ENCODE data around the gene EYA2.

Gene EYA2

GRCh38 chr20:47067776-47068175 lies 173.1 kb downstream of the EYA2 start:
- ATAC-seq: no peak
- TF ChIP-seq PATZ1 (CRISPR knock-in tag; IDR thresholded peaks at IDR 0.05; ENCODE audit: borderline replicate concordance): no peak

- ATAC-seq: no peak
- TF ChIP-seq SNAI2 (CRISPR knock-in tag; IDR thresholded peaks at IDR 0.05): no peak
- TF ChIP-seq TOX (CRISPR knock-in tag; IDR thresholded peaks at IDR 0.05; ENCODE audit: borderline replicate concordance): no peak
- no peak for TF ChIP-seq ZFP3 (CRISPR knock-in tag; IDR thresholded peaks at IDR 0.05)
- TF ChIP-seq ISL1 (CRISPR knock-in tag; IDR thresholded peaks at IDR 0.05): no peak
- no peak for TF ChIP-seq PATZ1 (CRISPR knock-in tag; IDR thresholded peaks at IDR 0.05; ENCODE audit: borderline replicate concordance)
- TF ChIP-seq ZNF8 (CRISPR knock-in tag; IDR thresholded peaks at IDR 0.05): no peak
- TF ChIP-seq PPARA (CRISPR knock-in tag; IDR thresholded peaks at IDR 0.05; ENCODE audit: borderline replicate concordance): no peak
- TF ChIP-seq POU6F1 (CRISPR knock-in tag; IDR thresholded peaks at IDR 0.05; ENCODE audit: borderline replicate concordance, low read depth): no peak
- TF ChIP-seq ARNTL (CRISPR knock-in tag; IDR thresholded peaks at IDR 0.05; ENCODE audit: borderline replicate concordance, low read depth): no peak
- no peak for TF ChIP-seq TSHZ2 (CRISPR knock-in tag; IDR thresholded peaks at IDR 0.05)
- TF ChIP-seq ESRRG (CRISPR knock-in tag; IDR thresholded peaks at IDR 0.05): no peak
- TF ChIP-seq CREB5 (CRISPR knock-in tag; IDR thresholded peaks at IDR 0.05; ENCODE audit: low read depth): no peak
- no peak for TF ChIP-seq CSRNP3 (CRISPR knock-in tag; IDR thresholded peaks at IDR 0.05)
- TF ChIP-seq ZNF70 (CRISPR knock-in tag; IDR thresholded peaks at IDR 0.05): no peak
- TF ChIP-seq ZC3H10 (CRISPR knock-in tag; IDR thresholded peaks at IDR 0.05): no peak
- TF ChIP-seq TCF4 (CRISPR knock-in tag; IDR thresholded peaks at IDR 0.05; ENCODE audit: borderline replicate concordance): no peak
- no peak for TF ChIP-seq BACH2 (CRISPR knock-in tag; IDR thresholded peaks at IDR 0.05; ENCODE audit: borderline replicate concordance)
- no peak for TF ChIP-seq OSR1 (CRISPR knock-in tag; IDR thresholded peaks at IDR 0.05)
Observed at GRCh38 chr20:47070176-47070575, 175.5 kb downstream of the EYA2 start.

GRCh38 chr20:47071646-47072185 lies 177.1 kb downstream of the EYA2 start:
- ATAC-seq: no peak
- TF ChIP-seq RARB (CRISPR knock-in tag; IDR thresholded peaks at IDR 0.05) (no peak), CREB5 (CRISPR knock-in tag; IDR thresholded peaks at IDR 0.05; ENCODE audit: low read depth) (no peak), TSHZ2 (CRISPR knock-in tag; IDR thresholded peaks at IDR 0.05) (no peak), ZNF70 (CRISPR knock-in tag; IDR thresholded peaks at IDR 0.05) (no peak), ZC3H10 (CRISPR knock-in tag; IDR thresholded peaks at IDR 0.05) (no peak), ZFP3 (CRISPR knock-in tag; IDR thresholded peaks at IDR 0.05) (no peak), PPARA (CRISPR knock-in tag; IDR thresholded peaks at IDR 0.05; ENCODE audit: borderline replicate concordance) (no peak), ZNF565 (CRISPR knock-in tag; conservative IDR thresholded peaks at IDR 0.05; ENCODE audit: low read depth) (no peak), ARNTL (CRISPR knock-in tag; IDR thresholded peaks at IDR 0.05; ENCODE audit: borderline replicate concordance, low read depth) (no peak), ZFP30 (CRISPR knock-in tag; IDR thresholded peaks at IDR 0.05) (no peak), OSR1 (CRISPR knock-in tag; IDR thresholded peaks at IDR 0.05) (no peak)

Measured in SK-N-SH treated with all-trans-retinoic acid at 6 μM for 48 hours (cell line).